ENCODE data around the gene TMEM255B. TPM values are rescaled to one million over a fixed set of nuclear protein-coding genes. Genes with fewer than 3 reads are reported as not detected.

TMEM255B gene
- total RNA-seq, 1 donor from 2014 or later, result 321 TPM

- peaks cover 15% of the 10 kb centered on the region for H3K27me3 Mint-ChIP-seq (ENCODE audit: unreplicated experiment)
- no peak overlapping the region for H3K27ac Mint-ChIP-seq (ENCODE audit: unreplicated experiment)
- no peak for DNase-seq (ENCODE audit: low spot score)
- no peaks in the 10 kb centered on the region for H3K9me3 Mint-ChIP-seq (ENCODE audit: unreplicated experiment)
- H3K4me1 Mint-ChIP-seq (ENCODE audit: unreplicated experiment), result no peaks in the 10 kb centered on the region
- H3K4me3 Mint-ChIP-seq (ENCODE audit: unreplicated experiment), result no peak overlapping the region
- no peak for TF ChIP-seq CTCF (IDR thresholded peaks at IDR 0.05; ENCODE audit: unreplicated experiment)
- H3K36me3 Mint-ChIP-seq (ENCODE audit: low read depth, unreplicated experiment), result peaks cover 10% of the 10 kb centered on the region
Observed at GRCh38 chr13:113746671-113747070, 12.4 kb upstream of the TMEM255B start.

- no peak for DNase-seq (ENCODE audit: low spot score)
- Mint-ChIP-seq H3K9me3 (ENCODE audit: unreplicated experiment) (no peaks in the 10 kb centered on the region), H3K36me3 (ENCODE audit: low read depth, unreplicated experiment) (peaks cover 10% of the 10 kb centered on the region), H3K27me3 (ENCODE audit: unreplicated experiment) (peaks cover 12% of the 10 kb centered on the region), H3K4me3 (ENCODE audit: unreplicated experiment) (no peak overlapping the region), H3K27ac (ENCODE audit: unreplicated experiment) (no peak overlapping the region), H3K4me1 (ENCODE audit: unreplicated experiment) (no peaks in the 10 kb centered on the region)
- no peak for TF ChIP-seq CTCF (IDR thresholded peaks at IDR 0.05; ENCODE audit: unreplicated experiment)
Observed at GRCh38 chr13:113747291-113747833, 11.7 kb upstream of the TMEM255B start.

GRCh38 chr13:113748101-113748861 lies 10.7 kb upstream of the TMEM255B start:
- Mint-ChIP-seq H3K36me3 (ENCODE audit: low read depth, unreplicated experiment) (peaks cover 10% of the 10 kb centered on the region), H3K27me3 (ENCODE audit: unreplicated experiment) (peaks cover 12% of the 10 kb centered on the region), H3K27ac (ENCODE audit: unreplicated experiment) (no peak overlapping the region), H3K4me3 (ENCODE audit: unreplicated experiment) (no peak overlapping the region), H3K4me1 (ENCODE audit: unreplicated experiment) (no peaks in the 10 kb centered on the region), H3K9me3 (ENCODE audit: unreplicated experiment) (no peaks in the 10 kb centered on the region)
- TF ChIP-seq CTCF (IDR thresholded peaks at IDR 0.05; ENCODE audit: unreplicated experiment), result no peak
- DNase-seq (ENCODE audit: low spot score), result no peak

GRCh38 chr13:113748862-113749451 lies 10.1 kb upstream of the TMEM255B start:
- H3K36me3 Mint-ChIP-seq (ENCODE audit: low read depth, unreplicated experiment), result peaks cover 10% of the 10 kb centered on the region
- DNase-seq (ENCODE audit: low spot score), result no peak
- H3K4me3 Mint-ChIP-seq (ENCODE audit: unreplicated experiment), result no peak overlapping the region
- H3K4me1 Mint-ChIP-seq (ENCODE audit: unreplicated experiment), result peaks cover 3% of the 10 kb centered on the region
- H3K27me3 Mint-ChIP-seq (ENCODE audit: unreplicated experiment), result peaks cover 11% of the 10 kb centered on the region
- H3K9me3 Mint-ChIP-seq (ENCODE audit: unreplicated experiment), result no peaks in the 10 kb centered on the region
- H3K27ac Mint-ChIP-seq (ENCODE audit: unreplicated experiment), result no peak overlapping the region
- no peak for TF ChIP-seq CTCF (IDR thresholded peaks at IDR 0.05; ENCODE audit: unreplicated experiment)

- Mint-ChIP-seq H3K4me3 (ENCODE audit: unreplicated experiment) (no peak overlapping the region), H3K4me1 (ENCODE audit: unreplicated experiment) (peaks cover 4% of the 10 kb centered on the region), H3K27me3 (ENCODE audit: unreplicated experiment) (peaks cover 11% of the 10 kb centered on the region), H3K27ac (ENCODE audit: unreplicated experiment) (no peak overlapping the region), H3K9me3 (ENCODE audit: unreplicated experiment) (no peaks in the 10 kb centered on the region), H3K36me3 (ENCODE audit: low read depth, unreplicated experiment) (peaks cover 10% of the 10 kb centered on the region)
- TF ChIP-seq CTCF (IDR thresholded peaks at IDR 0.05; ENCODE audit: unreplicated experiment), result no peak
- no peak for DNase-seq (ENCODE audit: low spot score)
Observed at GRCh38 chr13:113749507-113749906, 9.5 kb upstream of the TMEM255B start.
